Smooth muscle cell (in vitro differentiated cells): ENCODE data around the gene CNTNAP5. TPM values are rescaled to one million over a fixed set of nuclear protein-coding genes. Genes with fewer than 3 reads are reported as not detected.

Experiments
- DNase-seq: peaks from one replicate; lab custom pipeline; 2025; ENCODE audit not compliant: unreplicated experiment; lab: John Stamatoyannopoulos, UW
- H2AFZ ChIP-seq: fragments of 200-600 bp; sonication (generic); 2 replicates; pipeline ENCODE4 v1.6.0; 2016; ENCODE audit warnings: antibody characterized with exemption, low read depth, mild to moderate bottlenecking
- H3F3A ChIP-seq: fragments of 200-600 bp; sonication (generic); 2 replicates; pipeline ENCODE4 v1.6.0; 2017; ENCODE audit warnings: antibody characterized with exemption, low read depth
- H3K27ac ChIP-seq: fragments of 200-600 bp; sonication (generic); 2 replicates; pipeline ENCODE4 v1.5.1; 2016; ENCODE audit warnings: low read depth, mild to moderate bottlenecking
- H3K27me3 ChIP-seq: fragments of 200-600 bp; sonication (generic); 2 replicates; pipeline ENCODE4 v1.6.1; 2016; ENCODE audit warnings: low read depth, mild to moderate bottlenecking
- H3K36me3 ChIP-seq: fragments of 200-600 bp; sonication (generic); 2 replicates; pipeline ENCODE4 v1.5.1; 2016; ENCODE audit warnings: low read depth
- H3K4me1 ChIP-seq: fragments of 200-600 bp; sonication (generic); 2 replicates; pipeline ENCODE4 v1.5.1; 2016; ENCODE audit warnings: low read depth
- H3K4me2 ChIP-seq: fragments of 200-600 bp; sonication (generic); 2 replicates; pipeline ENCODE4 v1.6.0; 2016; ENCODE audit warnings: mild to moderate bottlenecking
- H3K4me3 ChIP-seq: fragments of 200-600 bp; sonication (generic); 2 replicates; pipeline ENCODE4 v1.5.1; 2016; ENCODE audit warnings: mild to moderate bottlenecking
- H3K79me2 ChIP-seq: fragments of 200-600 bp; sonication (generic); 2 replicates; pipeline ENCODE4 v1.6.0; 2016; ENCODE audit warnings: low read depth, mild to moderate bottlenecking
- H3K9ac ChIP-seq: fragments of 200-600 bp; sonication (generic); 2 replicates; pipeline ENCODE4 v1.6.0; 2016; ENCODE audit warnings: low read depth
- H3K9me3 ChIP-seq: fragments of 200-600 bp; sonication (generic); replicated peaks from 2 replicates; pipeline ENCODE4 v1.5.1; 2016; ENCODE audit warnings: low read depth
- H4K20me1 ChIP-seq: fragments of 200-600 bp; sonication (generic); 2 replicates; pipeline ENCODE4 v1.6.0; 2016; ENCODE audit warnings: low read depth
- CTCF ChIP-seq: fragments of 200-600 bp; sonication (generic); IDR thresholded peaks from 2 replicates; pipeline ENCODE4 v1.5.1; 2017; ENCODE audit warnings: borderline replicate concordance, mild to moderate bottlenecking, antibody characterized with exemption; ENCODE audit not compliant: insufficient read depth, poor library complexity, severe bottlenecking
- WGBS: methylation state at CpG from one replicate; pipeline ENCODE4 v1.1.7; 2016; ENCODE audit warnings: low lambda C conversion rate; 5-methylcytosine and 5-hydroxymethylcytosine counted together
- polyA plus RNA-seq: library from polyadenylated mRNA; unstranded; fragments of >200 nt; fragmentation: Nextera tagmentation; extraction: Ambion mirVana; gene quantifications from 2 replicates; pipeline ENCODE4 v1.2.1, GENCODE V29; 2016
- total RNA-seq: library from RNA; depleted of rRNA; stranded (reverse); fragments of >200 nt; gene quantifications from 2 replicates; pipeline ENCODE4 v1.2.3, GENCODE V29; 2014

The CNTNAP5 gene
- total and polyA plus RNA-seq, 2 experiments from 2014 or later: not detected

- Histone ChIP-seq H3K27ac (no peak overlapping the region), H3K4me3 (no peak overlapping the region), H2AFZ (no peak overlapping the region), H3K4me1 (no peaks in the 10 kb centered on the region), H4K20me1 (no peaks in the 10 kb centered on the region), H3K36me3 (no peaks in the 10 kb centered on the region), H3K4me2 (no peak overlapping the region), H3K9ac (no peak overlapping the region), H3K9me3 (no peaks in the 10 kb centered on the region), H3F3A (no peaks in the 10 kb centered on the region), H3K27me3 (no peaks in the 10 kb centered on the region), H3K79me2 (no peaks in the 10 kb centered on the region)
- 84% methylated on average over 1 of the region's 1 CpG for WGBS
- TF ChIP-seq CTCF: no peak
- DNase-seq: no peak
Observed at GRCh38 chr2:124762388-124762787, 737.3 kb downstream of the CNTNAP5 start.

GRCh38 chr2:124763611-124764010, 738.5 kb downstream of the CNTNAP5 start:
- Histone ChIP-seq H3K4me3 (no peak overlapping the region), H3K27ac (no peak overlapping the region), H3K27me3 (no peaks in the 10 kb centered on the region), H4K20me1 (no peaks in the 10 kb centered on the region), H3K36me3 (no peaks in the 10 kb centered on the region), H3K9ac (no peak overlapping the region), H3F3A (no peaks in the 10 kb centered on the region), H3K4me2 (no peak overlapping the region), H2AFZ (no peak overlapping the region), H3K4me1 (no peaks in the 10 kb centered on the region), H3K79me2 (no peaks in the 10 kb centered on the region), H3K9me3 (no peaks in the 10 kb centered on the region)
- WGBS: 92% methylated on average over 9 of the region's 9 CpGs
- DNase-seq: no peak
- no peak for TF ChIP-seq CTCF

GRCh38 chr2:124774781-124775180, 749.7 kb downstream of the CNTNAP5 start:
- DNase-seq: no peak
- TF ChIP-seq CTCF: no peak
- 92% methylated on average over 5 of the region's 5 CpGs for WGBS
- H3K4me2 ChIP-seq: no peak overlapping the region
- no peaks in the 10 kb centered on the region for H3F3A ChIP-seq
- no peak overlapping the region for H3K9ac ChIP-seq
- H2AFZ ChIP-seq: no peak overlapping the region
- H3K27ac ChIP-seq: no peak overlapping the region
- no peaks in the 10 kb centered on the region for H3K9me3 ChIP-seq
- no peaks in the 10 kb centered on the region for H3K4me1 ChIP-seq
- H3K27me3 ChIP-seq: no peaks in the 10 kb centered on the region
- no peaks in the 10 kb centered on the region for H4K20me1 ChIP-seq
- H3K36me3 ChIP-seq: no peaks in the 10 kb centered on the region
- H3K79me2 ChIP-seq: no peaks in the 10 kb centered on the region
- H3K4me3 ChIP-seq: no peak overlapping the region

- no peak overlapping the region for H3K27ac ChIP-seq
- no peaks in the 10 kb centered on the region for H3K79me2 ChIP-seq
- TF ChIP-seq CTCF: no peak
- H3K9me3 ChIP-seq: no peaks in the 10 kb centered on the region
- H4K20me1 ChIP-seq: no peaks in the 10 kb centered on the region
- no peak overlapping the region for H2AFZ ChIP-seq
- H3K36me3 ChIP-seq: no peaks in the 10 kb centered on the region
- no peak overlapping the region for H3K4me3 ChIP-seq
- H3K4me1 ChIP-seq: no peaks in the 10 kb centered on the region
- no peaks in the 10 kb centered on the region for H3F3A ChIP-seq
- DNase-seq: no peak
- H3K9ac ChIP-seq: no peak overlapping the region
- no peak overlapping the region for H3K4me2 ChIP-seq
- 93% methylated on average over 3 of the region's 3 CpGs for WGBS
- H3K27me3 ChIP-seq: no peaks in the 10 kb centered on the region
Observed at GRCh38 chr2:124776332-124776731, 751.2 kb downstream of the CNTNAP5 start.
